ENCODE results near the gene MRPL49. TPM values are rescaled to one million over a fixed set of nuclear protein-coding genes. Genes with fewer than 3 reads are reported as not detected.

Gene MRPL49
- total and polyA plus RNA-seq, 2 of the 8 experiments (the other 6 are each of a cell fraction or from before 2014, with no cell fraction given) = 54.0 to 84.8 TPM

DNA sequence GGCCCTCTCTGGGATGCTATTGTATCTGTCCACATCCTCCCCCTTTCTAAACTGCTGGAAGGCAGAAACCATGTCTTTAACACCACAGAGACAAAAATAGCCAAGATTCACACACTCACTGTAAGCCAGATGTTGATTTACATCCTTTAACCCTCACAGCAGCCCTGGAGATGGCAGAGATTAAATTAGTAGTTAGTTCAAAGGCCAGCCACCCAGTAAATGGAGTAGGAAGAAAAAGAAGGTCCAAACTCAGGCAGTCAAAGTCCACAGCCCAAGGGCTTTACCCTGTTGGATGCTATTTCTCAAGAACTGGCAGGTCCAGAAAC lies 2.5 kb upstream of the MRPL49 start (continued):
- TF ChIP-seq NRF1 (IDR thresholded peaks at IDR 0.05; ENCODE audit: low read depth, low read length) (no peak), TBP (IDR thresholded peaks at IDR 0.05; ENCODE audit: low read depth, low read length) (no peak), ASH2L (IDR thresholded peaks at IDR 0.05; ENCODE audit: low read length) (no peak), CTBP2 (IDR thresholded peaks at IDR 0.05; ENCODE audit: borderline replicate concordance, insufficient read depth, insufficient read length, low read length) (no peak), SUZ12 (IDR thresholded peaks at IDR 0.05; ENCODE audit: low read length) (no peak), SIX5 (IDR thresholded peaks at IDR 0.05; ENCODE audit: low read depth, low read length) (no peak), TAF7 (optimal IDR thresholded peaks at IDR 0.05; ENCODE audit: borderline replicate concordance, low read depth, low read length) (no peak), KDM1A (IDR thresholded peaks at IDR 0.05; ENCODE audit: borderline replicate concordance, low read length) (no peak)

All from H1 (cell line).